HG03571 (cell line): Measurements from ENCODE around the gene XYLT2.
A peak's percentile ranks its signal among the peaks of the same experiment; 100 is the strongest.
"Not testable (repeated sequence)": the region's sequence is repeated elsewhere in the genome, so short reads cannot be mapped to it uniquely, and the experiment has no call there.

Source experiments
- ATAC-seq: cut with Tn5 transposase; IDR thresholded peaks from one replicate; pipeline ENCODE4 v1.9.1; 2021; ENCODE audit not compliant: unreplicated experiment

The XYLT2 gene

DNA sequence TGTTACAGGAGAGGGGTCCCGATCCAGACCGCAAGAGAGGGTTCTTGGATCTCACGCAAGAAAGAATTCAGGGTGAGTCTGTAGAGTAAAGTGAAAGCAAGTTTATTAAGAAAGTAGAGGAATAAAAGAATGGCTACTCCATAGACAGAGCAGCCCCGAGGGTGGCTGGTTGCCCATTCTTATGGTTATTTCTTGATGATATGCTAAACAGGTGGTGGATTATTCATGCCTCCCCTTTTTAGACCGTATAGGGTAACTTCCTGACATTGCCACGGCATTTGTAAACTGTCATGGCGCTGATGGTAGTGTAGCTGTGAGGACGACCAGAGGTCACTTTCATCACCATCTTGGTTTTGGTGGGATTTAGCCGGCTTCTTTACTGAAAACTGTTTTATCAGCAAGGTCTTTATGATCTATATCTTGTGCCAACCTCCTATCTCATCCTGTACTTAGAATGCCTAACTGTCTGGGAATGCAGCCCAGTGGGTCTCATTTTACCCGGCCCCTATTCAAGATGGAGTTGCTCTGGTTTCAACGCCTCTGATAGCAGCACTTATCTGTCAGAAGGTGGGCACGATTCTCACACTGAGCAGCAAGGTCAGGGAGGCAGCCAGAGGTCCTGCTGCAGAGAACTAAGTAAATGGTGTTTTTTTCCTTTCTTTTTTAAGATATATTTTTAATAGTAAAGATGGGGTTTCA lies 26.5 kb upstream of the XYLT2 start:
- ATAC-seq = no peak

GRCh38 chr17:50322271-50322670 lies 23.7 kb upstream of the XYLT2 start:
- ATAC-seq = no peak

DNA sequence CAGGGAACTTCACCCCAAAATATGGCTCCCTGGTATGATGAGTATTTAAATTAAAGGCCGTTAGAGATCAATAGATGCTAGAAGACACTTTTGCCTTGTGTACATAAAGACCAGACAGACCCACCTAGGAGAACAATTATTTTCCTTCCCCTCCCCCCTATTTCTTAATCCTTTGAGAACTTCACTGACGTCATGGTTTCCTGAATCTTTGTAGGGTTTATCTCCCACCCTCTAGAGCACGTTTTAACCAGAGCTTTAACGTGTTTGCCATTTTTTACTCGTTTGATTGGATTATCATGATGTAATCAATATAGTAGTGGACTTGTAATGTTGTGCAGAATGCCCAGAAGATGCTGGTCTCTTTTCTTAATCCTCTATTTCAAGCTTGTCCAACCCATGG lies 22.9 kb upstream of the XYLT2 start:
- ATAC-seq = no peak

GRCh38 chr17:50325906-50326305 lies 20.0 kb upstream of the XYLT2 start:
- no peak for ATAC-seq

GRCh38 chr17:50326831-50327364 lies 19.0 kb upstream of the XYLT2 start:
- no peak for ATAC-seq

DNA sequence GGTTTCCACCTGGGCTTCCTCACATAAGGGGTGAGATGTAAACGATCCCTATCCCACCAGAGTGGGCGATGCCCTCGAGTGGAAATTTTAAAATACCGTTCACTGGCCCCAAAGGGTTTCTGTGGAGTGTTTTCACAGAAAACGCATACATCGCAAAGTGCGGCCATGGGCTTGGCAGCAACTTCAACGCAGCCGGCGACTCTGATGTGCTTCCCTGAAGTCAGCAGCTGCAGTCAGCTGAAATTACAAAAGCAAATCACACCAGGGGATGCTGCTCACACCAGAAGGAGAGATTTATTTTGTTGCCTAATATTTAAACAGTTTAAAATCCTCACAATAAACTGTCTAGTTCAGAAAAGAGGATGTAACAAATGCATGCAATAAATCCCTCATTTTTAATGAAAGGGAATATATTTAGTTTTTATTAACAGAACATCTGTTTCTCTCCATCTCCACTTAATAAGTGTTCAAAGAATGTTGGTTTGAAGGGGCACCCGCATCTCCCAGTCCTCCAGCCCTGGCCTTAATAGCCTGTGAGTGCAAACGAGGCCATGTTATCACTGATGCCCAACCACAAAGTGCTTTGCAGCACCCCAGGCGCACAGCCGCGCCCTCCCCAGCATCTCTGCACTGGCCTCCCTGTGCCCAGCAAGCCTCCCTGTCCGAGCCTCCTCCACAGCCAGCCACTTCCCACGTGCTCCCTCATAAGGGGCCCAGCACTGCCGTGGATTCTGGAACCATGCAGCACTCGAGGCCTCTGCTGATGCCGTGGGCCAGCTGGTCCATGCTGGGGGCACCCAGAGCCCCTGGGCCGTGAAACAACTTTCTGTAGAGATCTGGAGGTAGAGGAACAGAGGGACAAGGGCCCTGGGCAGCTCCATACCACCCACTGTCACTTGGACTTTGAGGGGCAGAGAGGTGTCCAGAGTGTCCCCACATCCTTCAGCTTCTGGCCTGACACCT lies 17.3 kb upstream of the XYLT2 start:
- no peak for ATAC-seq

GRCh38 chr17:50329716-50330115 lies 16.2 kb upstream of the XYLT2 start:
- no peak for ATAC-seq

DNA sequence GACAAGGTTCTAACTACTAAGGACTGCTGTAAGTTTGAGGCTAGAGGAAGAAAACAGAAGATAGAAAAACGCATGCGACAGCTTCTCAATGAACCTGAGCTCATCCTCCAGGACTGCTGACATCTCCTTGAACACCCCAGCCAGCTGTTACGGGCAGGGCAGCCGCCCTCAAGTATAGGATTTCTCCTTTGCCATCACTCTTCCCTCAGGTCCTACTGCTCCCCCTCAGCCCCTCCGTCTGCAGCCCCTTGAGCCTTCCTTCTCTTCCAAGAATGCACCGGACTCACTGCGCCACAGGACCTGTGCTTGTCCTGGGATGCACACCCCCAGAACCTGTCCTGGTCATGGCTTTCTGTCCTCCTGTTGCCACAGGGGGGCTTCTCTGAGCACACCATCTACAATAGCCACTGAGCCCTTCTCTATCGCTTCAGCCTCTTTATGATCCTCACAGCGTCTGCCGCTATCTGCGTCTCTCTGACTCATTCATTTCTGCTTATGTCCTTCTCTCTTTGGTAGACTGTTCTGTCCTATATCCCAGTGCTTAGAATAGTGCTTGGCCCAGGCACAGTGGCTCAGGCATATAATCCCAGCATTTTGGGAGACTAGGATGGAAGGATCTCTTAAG lies 15.7 kb upstream of the XYLT2 start:
- ATAC-seq = no peak

- no peak for ATAC-seq
These were observed 14.7 kb upstream of the XYLT2 start for GRCh38 chr17:50331085-50331791.

GRCh38 chr17:50332196-50332595 lies 13.7 kb upstream of the XYLT2 start:
- no peak for ATAC-seq

DNA sequence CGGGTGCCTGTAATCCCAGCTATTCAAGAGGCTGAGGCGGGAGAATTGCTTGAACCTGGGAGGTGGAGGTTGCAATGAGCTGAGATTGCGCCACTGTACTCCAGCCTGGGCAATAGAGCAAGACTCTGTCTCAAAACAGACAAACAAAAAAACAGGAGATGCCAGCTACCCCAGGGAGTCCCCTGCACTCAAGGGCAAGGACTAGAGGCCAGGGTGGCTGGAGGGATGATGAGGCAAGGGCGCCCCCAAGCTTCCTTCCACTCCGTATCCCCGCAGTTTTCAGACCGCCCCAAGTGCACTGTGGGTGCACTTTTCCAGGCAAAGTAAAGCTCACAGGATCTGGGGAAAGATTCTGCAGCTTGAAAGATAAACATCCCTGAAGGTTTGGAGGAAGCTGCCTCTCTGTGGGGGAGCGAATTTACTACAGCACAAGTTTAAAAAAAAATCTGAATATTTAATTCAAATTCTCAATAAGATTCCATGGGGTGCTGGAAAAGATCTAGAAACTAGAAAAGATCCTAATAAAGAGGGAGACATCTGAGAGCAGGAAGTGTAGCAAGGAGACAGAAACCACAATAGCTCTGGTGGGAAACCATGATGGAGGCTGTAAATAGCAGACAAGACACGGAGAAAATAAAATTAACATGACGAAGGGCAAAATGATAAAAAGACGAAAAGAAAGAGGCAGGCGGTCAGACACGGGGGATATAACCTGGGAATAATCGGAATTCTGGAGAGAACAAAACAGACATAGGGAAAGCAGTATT lies 12.5 kb upstream of the XYLT2 start:
- ATAC-seq = not testable (repeated sequence)

DNA sequence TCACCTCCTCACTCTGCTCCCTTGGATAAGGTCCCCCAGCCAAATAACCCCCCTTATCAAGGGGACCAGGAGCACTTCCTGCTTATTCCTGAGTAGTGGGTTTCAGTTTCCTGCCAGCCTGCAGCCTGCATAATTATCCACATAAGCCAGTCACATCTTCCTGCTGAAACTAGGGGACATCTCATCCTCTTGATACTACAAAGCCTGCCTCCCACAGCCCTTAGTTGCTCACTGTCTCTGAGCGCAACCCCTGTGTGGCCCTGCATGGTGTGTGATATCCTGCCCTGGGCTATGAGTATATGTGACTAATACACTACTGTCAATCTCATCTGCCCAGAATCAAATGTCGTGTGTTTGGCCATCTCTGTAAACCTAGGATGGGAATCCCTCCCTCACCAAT lies 8.0 kb upstream of the XYLT2 start:
- ATAC-seq = no peak

DNA sequence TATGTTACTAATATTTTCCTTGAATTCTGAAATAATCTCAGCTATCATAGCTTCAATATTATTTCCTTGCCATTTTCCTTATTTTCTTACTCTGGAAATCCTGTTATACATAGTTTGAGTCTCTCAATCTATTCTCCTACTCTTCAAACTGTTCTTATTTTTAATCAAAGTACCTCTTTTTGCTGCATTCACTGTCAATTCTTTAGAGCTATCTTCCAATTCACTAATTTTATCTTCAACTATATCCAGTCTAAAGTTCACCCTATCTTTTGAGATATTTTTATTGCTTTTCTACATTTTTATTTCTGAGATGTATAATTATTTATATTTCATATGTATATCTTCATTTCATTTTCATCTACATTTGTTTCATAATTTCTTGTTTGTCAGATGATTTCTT lies 7.3 kb upstream of the XYLT2 start:
- no peak for ATAC-seq

- ATAC-seq = no peak
These were observed 6.5 kb upstream of the XYLT2 start for GRCh38 chr17:50339381-50339780.

- ATAC-seq = no peak
These were observed 1.1 kb upstream of the XYLT2 start for GRCh38 chr17:50344731-50345365.

DNA sequence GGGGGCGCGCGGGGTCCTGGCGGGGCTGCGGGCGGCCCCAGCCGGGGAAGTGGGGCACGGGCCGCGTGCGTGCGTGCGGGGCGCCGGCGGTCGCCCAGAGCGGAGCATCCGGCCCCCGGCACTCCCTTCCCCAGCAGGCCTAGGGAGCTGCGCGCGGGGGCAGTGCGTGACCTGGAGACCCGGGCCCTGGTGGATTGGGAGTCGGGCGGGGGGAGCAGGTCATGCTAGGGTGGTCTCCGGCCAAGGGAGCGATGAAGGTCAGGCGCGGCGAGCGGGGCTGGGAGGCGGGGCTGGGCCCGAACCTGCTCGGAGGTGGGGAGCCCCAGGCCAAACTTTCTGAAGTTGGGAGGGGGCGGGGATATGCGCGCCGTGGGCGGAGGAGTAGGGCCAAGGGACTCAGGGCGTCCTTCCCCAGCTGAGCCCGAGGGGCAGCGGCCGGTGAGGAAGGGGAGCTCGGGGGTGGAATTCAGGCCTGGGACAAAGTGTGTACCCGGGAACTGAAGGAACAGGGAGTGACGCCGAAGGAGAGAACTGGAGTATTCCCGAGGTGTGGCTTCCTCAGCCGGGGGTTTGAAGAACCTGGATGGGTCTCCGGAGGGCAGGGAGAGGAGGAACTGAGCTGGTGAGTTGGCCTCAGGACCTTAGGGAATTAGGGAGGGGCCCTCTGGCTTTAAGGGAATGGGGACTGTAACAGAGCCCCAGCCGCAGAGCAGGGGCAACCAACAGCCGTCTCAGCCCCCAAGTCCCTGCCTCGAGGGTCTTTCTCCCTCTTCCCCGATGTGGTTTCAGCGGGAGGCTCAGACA lies 589 bp downstream of the XYLT2 start:
- peak; percentile 28 for ATAC-seq

DNA sequence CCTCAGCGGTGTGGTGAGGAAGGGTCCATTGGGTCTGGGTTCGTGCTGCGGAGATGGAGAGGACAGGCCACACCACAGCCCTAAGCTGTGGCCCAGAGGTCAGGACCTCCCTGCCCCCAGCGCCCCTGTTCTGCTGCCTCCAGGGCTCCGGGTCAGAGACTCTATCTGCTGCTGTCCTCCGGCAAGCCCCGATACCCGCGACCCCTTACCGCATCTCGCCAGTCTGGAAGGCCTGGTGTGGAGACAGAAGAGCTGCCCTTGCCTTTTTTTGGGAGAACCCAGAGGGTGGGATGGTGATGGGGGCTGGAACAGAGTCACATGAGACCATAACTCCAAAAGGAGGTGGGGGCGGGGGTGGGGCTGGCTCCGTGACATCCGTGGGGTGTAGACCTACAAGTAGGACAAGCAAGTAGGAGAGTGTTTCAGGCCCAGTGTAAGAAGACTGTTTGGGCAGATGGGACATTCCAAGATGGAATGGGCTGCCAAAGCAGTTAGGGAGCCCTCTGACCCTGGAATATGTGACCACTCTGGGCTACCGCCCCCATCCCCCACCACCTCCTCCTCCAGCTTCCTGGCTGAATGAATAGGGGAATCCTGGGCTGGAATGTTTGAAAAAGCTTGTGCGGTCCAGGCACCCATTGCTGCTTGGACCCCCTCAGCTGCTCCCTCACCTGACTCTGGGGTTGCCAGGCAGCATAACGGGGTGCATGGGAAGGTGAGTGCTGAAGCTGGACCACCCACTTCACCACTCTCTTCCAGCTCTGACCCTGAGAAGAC lies 1.4 kb downstream of the XYLT2 start:
- no peak for ATAC-seq

- ATAC-seq = no peak
These were observed 2.0 kb downstream of the XYLT2 start for GRCh38 chr17:50347894-50348291.
